ENCODE measurements around the gene NUP37.
"Not testable (repeated sequence)": the region's sequence is repeated elsewhere in the genome, so short reads cannot be mapped to it uniquely, and the experiment has no call there.

The NUP37 gene

GRCh38 chr12:102080842-102081241, 39.1 kb downstream of the NUP37 start:
- TF ChIP-seq CTCF (IDR thresholded peaks at IDR 0.05; ENCODE audit: low read depth, low read length, missing control alignments): no peak
- no peak overlapping the region for H3K27ac ChIP-seq
- in situ Hi-C loops (cut with HindIII; ENCODE audit: low pct_ligation_motif_present, low sequenced_read_pairs): no loop called here
- DNase-seq: no peak
- peaks cover 9% of the 10 kb centered on the region for H3K36me3 ChIP-seq (replicated peaks)
- no peaks in the 10 kb centered on the region for H3K27me3 ChIP-seq (replicated peaks)
- no peak overlapping the region for H3K4me3 ChIP-seq (ENCODE audit: low read depth, low read length)

- in situ Hi-C loops (cut with HindIII; ENCODE audit: low pct_ligation_motif_present, low sequenced_read_pairs); H3K4me3 ChIP-seq (ENCODE audit: low read depth, low read length); H3K36me3 ChIP-seq (replicated peaks); DNase-seq; H3K27ac ChIP-seq; H3K27me3 ChIP-seq (replicated peaks): not testable (repeated sequence)
Observed at GRCh38 chr12:102072092-102072491, 47.8 kb downstream of the NUP37 start.

- TF ChIP-seq CTCF (IDR thresholded peaks at IDR 0.05; ENCODE audit: low read depth, low read length, missing control alignments): no peak
- no peak for DNase-seq
- H3K27me3 ChIP-seq (replicated peaks): no peaks in the 10 kb centered on the region
- H3K27ac ChIP-seq: no peak overlapping the region
- H3K4me3 ChIP-seq (ENCODE audit: low read depth, low read length): no peak overlapping the region
- H3K36me3 ChIP-seq (replicated peaks): peaks cover 2% of the 10 kb centered on the region
- in situ Hi-C loops (cut with HindIII; ENCODE audit: low pct_ligation_motif_present, low sequenced_read_pairs): no loop called here
Observed at GRCh38 chr12:102069707-102070106, 50.2 kb downstream of the NUP37 start.

GRCh38 chr12:102067574-102068258, 52.2 kb downstream of the NUP37 start:
- in situ Hi-C loops (cut with HindIII; ENCODE audit: low pct_ligation_motif_present, low sequenced_read_pairs): no loop called here
- no peak for TF ChIP-seq CTCF (IDR thresholded peaks at IDR 0.05; ENCODE audit: low read depth, low read length, missing control alignments)
- no peak for DNase-seq
- no peaks in the 10 kb centered on the region for H3K27me3 ChIP-seq (replicated peaks)
- no peaks in the 10 kb centered on the region for H3K36me3 ChIP-seq (replicated peaks)
- no peak overlapping the region for H3K4me3 ChIP-seq (ENCODE audit: low read depth, low read length)
- no peak overlapping the region for H3K27ac ChIP-seq

- DNase-seq: no peak
Observed at GRCh38 chr12:102064476-102064875, 55.4 kb downstream of the NUP37 start.

GRCh38 chr12:102063069-102063468, 56.8 kb downstream of the NUP37 start:
- no peak for TF ChIP-seq CTCF (IDR thresholded peaks at IDR 0.05; ENCODE audit: low read depth, low read length, missing control alignments)

More at GRCh38 chr12:102064476-102064875, 55.4 kb downstream of the NUP37 start:
- Histone ChIP-seq H3K4me3 (ENCODE audit: low read depth, low read length) (no peak overlapping the region), H3K36me3 (replicated peaks) (no peaks in the 10 kb centered on the region), H3K27me3 (replicated peaks) (no peaks in the 10 kb centered on the region), H3K27ac (no peak overlapping the region)
- no peak for TF ChIP-seq CTCF (IDR thresholded peaks at IDR 0.05; ENCODE audit: low read depth, low read length, missing control alignments)
- in situ Hi-C loops (cut with HindIII; ENCODE audit: low pct_ligation_motif_present, low sequenced_read_pairs): no loop called here

More at GRCh38 chr12:102063069-102063468, 56.8 kb downstream of the NUP37 start:
- Histone ChIP-seq H3K27ac (no peak overlapping the region), H3K36me3 (replicated peaks) (no peaks in the 10 kb centered on the region), H3K4me3 (ENCODE audit: low read depth, low read length) (no peak overlapping the region), H3K27me3 (replicated peaks) (no peaks in the 10 kb centered on the region)
- in situ Hi-C loops (cut with HindIII; ENCODE audit: low pct_ligation_motif_present, low sequenced_read_pairs): no loop called here
- DNase-seq: no peak
